K562 (cell line): ENCODE results near the gene DPF1. TPM values are rescaled to one million over a fixed set of nuclear protein-coding genes. Genes with fewer than 3 reads are reported as not detected.

Experiments
- CHD7 ChIP-seq: fragments of 200-600 bp; sonication (generic); IDR thresholded peaks from one replicate; pipeline ENCODE4 v1.6.1; 2012; ENCODE audit warnings: mild to moderate bottlenecking, low read depth, low read length, inconsistent platforms
- polyA plus RNA-seq, 8 experiments: library from polyadenylated mRNA; depleted of rRNA in 4 of 8; stranded (reverse) in 5 of 8; unstranded in 3 of 8; fragments of >200 nt; fragmentation: Nextera tagmentation in 2 of 8; fragmentation: Illumina TruSeq in 1 of 8; extraction: Ambion mirVana in 2 of 8; extraction: Trizol in 1 of 8; gene quantifications; 2 replicates each; pipeline versions ENCODE4 v1.2.1 to v1.2.3, GENCODE V29; 2011 to 2014; ENCODE audit warnings: inconsistent platforms in 1 of 8, missing spikeins in 1 of 8
- total RNA-seq, 7 experiments: library from RNA; depleted of rRNA in 6 of 7; stranded (reverse); fragments of >200 nt in 6 of 7; fragmentation: Illumina TruSeq in 2 of 7; extraction: Trizol in 2 of 7; gene quantifications; 2 replicates each; pipeline versions ENCODE4 v1.2.1 to v1.2.3, GENCODE V29; 2011 to 2021; ENCODE audit warnings: low replicate concordance in 1 of 7

DPF1 gene
- total and polyA plus RNA-seq, 9 of the 15 experiments (the other 6 are each of a cell fraction or from before 2014, with no cell fraction given) = 0.10 to 5.7 (median 3.1) TPM

GRCh38 chr19:38196948-38197656 lies 26.9 kb downstream of the DPF1 start (continued):
- no peak for TF ChIP-seq CHD7
